HG02798 (cell line): ENCODE results near the gene CENPB.
A peak's percentile ranks its signal among the peaks of the same experiment; 100 is the strongest.

ENCODE experiments used
- ATAC-seq: cut with Tn5 transposase; IDR thresholded peaks from one replicate; pipeline ENCODE4 v1.9.1; 2021; ENCODE audit warnings: mild to moderate bottlenecking; ENCODE audit not compliant: unreplicated experiment, poor library complexity

The CENPB gene

GRCh38 chr20:3811467-3812258 is 25.1 kb upstream of the CENPB start:
- no peak for ATAC-seq

GRCh38 chr20:3808544-3808943 is 22.0 kb upstream of the CENPB start:
- ATAC-seq = no peak

DNA sequence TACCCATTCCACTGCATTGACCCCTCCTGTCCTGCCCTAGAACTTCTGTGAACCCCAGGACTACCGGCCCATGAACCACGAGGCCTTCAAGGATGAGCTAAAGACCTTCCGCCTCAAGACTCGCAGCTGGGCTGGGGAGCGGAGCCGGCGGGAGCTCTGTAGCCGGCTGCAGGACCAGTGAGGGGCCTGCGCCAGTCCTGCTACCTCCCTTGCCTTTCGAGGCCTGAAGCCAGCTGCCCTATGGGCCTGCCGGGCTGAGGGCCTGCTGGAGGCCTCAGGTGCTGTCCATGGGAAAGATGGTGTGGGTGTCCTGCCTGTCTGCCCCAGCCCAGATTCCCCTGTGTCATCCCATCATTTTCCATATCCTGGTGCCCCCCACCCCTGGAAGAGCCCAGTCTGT is 18.2 kb upstream of the CENPB start:
- ATAC-seq = no peak

GRCh38 chr20:3804254-3804751 is 17.8 kb upstream of the CENPB start:
- ATAC-seq = no peak

DNA sequence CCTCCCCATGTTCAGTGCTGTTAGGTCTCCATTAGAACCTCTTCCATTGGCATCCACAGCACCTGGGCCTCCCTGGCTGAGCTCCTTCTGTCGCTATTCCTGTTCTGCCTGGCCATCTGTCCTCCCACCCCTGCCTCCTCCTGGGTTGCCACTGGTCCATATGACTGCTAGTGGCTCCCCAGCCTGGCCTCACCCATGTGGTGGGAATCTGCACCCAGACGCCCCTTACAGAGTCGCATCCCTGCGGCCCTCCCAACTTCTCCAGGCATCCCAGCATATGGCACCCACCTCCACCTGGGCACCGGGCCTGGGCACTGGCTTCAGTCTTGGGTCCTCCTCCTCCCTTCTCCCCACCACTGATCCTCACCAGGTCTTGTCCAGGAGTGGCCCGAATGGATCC is 17.3 kb upstream of the CENPB start:
- no peak for ATAC-seq

- no peak for ATAC-seq
These were observed 16.7 kb upstream of the CENPB start for GRCh38 chr20:3803289-3803688.

- no peak for ATAC-seq
These were observed 16.1 kb upstream of the CENPB start for GRCh38 chr20:3802524-3803239.

GRCh38 chr20:3801846-3802245 is 15.3 kb upstream of the CENPB start:
- no peak for ATAC-seq

- no peak for ATAC-seq
These were observed 14.8 kb upstream of the CENPB start for GRCh38 chr20:3801299-3801698.

- ATAC-seq = no peak
These were observed 14.3 kb upstream of the CENPB start for GRCh38 chr20:3800878-3801260.

DNA sequence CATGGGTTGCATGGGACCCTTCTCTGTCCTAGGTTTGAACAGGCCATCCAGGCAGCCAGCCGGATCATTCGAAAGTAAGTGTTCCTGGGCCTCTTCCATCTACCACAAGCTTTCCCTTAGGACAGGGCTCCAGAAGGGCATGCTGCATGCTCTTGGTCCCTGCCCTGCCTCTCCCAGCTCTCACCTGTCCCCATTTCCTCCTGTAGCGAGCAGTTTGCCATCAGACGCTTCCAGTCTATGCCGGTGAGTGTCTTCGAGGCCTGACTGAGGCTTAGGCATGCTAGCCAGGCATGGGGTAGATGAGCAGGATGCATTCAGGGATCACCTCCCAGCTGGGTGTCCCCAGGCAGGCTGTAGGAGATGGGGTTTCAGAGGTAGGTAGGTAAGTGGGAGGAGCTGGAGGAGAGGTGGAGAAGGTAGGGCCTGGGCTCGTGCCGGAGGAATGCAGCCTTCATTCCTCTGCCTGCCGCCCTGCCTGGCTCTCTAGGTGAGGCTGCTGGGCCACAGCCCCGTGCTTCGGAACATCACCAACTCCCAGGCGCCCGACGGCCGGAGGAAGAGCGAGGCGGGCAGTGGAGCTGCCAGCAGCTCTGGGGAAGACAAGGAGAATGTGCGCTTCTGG is 13.8 kb upstream of the CENPB start:
- no peak for ATAC-seq

- ATAC-seq = no peak
These were observed 12.3 kb upstream of the CENPB start for GRCh38 chr20:3798908-3799248.

DNA sequence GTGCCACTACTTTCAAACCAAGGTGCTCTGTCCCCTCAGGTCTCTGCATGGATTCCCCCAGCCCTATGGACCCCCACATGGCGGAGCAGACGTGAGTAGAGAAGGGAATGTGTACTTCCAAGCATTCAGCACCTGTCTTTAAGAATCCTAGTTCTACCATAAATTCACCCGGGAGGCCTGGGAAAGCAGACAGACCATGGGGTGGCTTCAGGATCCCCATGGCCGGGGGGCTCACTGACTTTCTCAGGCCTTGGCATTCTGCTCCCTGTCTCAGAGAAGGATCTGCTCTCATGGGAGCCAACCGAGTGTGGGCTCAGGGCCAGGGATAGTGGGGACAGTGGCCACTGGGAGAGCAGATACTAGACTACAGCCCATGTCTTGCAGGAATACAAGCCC is 11.8 kb upstream of the CENPB start:
- ATAC-seq = no peak

GRCh38 chr20:3797592-3798372 is 11.2 kb upstream of the CENPB start:
- ATAC-seq = peak; percentile 20

DNA sequence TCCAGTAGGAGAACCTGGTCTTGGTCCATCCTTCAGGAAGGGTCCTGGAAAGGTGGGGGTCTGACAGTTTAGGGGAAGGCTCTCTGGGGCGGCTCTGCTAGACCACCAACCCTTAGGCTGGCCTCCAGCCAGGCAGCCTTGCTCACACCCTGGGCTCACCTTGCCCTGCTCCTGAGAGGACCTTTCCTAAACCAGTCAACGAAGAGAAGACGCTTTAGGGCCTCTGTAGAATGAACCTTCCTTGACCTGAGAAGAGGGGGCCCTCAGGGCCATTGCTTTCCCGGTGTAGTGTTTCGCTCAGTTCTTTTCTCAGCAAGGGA is 10.6 kb upstream of the CENPB start:
- ATAC-seq = no peak

DNA sequence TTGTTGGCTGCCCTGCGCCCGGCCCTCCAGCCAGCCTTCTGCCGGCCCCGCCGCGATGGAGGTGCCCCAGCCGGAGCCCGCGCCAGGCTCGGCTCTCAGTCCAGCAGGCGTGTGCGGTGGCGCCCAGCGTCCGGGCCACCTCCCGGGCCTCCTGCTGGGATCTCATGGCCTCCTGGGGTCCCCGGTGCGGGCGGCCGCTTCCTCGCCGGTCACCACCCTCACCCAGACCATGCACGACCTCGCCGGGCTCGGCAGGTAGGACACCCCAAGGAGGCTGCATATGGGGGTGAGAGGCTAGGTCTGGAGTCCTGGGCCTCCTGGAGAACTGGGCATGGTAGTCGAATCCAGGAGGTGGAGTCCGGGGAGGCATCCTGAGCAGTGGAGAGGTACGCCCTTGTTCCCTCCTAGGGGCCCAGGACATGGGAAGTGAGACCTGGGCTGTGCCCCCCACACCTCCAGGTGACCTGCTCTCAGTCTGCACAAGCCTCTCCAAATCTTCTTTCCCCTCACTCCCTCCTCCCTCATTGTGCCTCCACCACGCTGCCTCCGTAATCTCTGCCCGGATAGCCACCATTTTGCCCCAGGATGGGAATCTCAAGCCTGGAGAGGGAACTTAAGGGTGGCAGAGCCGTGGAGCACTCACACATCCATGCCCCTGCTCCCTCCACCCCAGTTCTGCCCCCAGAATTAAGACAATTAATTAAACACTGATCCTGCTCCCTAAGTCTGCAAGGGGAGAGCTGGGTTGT is 10.1 kb upstream of the CENPB start:
- peak; percentile 8 for ATAC-seq

DNA sequence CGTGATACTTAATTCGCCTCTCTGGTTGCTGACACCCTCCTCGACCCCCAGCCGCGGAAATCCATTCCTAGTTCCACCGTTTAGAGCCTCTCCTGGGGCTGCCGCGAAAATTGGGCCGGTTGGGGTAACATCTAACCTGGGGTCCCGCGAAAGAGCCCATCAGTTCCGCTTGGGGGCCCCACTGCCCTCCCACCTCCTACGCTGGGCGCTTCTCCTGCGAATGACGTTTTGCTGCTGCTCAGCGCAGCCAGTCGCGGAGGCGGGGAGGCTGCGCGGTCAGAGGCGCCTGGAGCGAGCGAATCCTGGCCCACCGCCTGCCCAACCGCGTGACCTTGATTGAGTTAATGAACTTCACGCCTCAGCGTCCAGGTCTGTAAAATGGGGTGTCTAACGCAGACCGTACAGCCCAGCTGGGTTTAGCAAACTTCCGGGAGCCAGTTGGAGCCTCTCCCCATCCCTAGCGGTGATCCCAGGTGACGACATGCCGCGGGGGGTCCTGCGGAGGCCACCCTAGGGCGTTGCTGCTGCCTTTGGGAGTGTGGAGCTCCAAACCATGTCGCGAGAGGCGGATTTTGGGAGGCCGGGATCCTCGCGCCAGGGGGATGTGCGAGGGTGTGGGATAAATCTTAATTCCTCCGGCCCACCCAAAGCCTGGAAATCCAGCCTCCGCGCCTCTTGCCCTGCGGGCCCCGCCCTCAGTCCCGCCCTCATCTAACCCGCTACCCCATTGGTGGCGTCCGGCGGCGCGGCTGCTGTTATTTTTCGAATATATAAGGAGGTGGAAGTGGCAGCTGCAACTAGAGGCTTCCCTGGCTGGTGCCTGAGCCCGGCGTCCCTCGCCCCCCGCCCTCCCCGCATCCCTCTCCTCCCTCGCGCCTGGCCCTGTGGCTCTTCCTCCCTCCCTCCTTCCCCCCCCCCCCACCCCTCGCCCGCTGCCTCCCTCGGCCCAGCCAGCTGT is 9.2 kb upstream of the CENPB start, which contains the start of gene CDC25B:
CDC25B (plus strand) TSS at position 800 of the 958 bp plus-strand sequence. CDS start 222 bp downstream, outside the sequence.
- ATAC-seq = peak; percentile 69

DNA sequence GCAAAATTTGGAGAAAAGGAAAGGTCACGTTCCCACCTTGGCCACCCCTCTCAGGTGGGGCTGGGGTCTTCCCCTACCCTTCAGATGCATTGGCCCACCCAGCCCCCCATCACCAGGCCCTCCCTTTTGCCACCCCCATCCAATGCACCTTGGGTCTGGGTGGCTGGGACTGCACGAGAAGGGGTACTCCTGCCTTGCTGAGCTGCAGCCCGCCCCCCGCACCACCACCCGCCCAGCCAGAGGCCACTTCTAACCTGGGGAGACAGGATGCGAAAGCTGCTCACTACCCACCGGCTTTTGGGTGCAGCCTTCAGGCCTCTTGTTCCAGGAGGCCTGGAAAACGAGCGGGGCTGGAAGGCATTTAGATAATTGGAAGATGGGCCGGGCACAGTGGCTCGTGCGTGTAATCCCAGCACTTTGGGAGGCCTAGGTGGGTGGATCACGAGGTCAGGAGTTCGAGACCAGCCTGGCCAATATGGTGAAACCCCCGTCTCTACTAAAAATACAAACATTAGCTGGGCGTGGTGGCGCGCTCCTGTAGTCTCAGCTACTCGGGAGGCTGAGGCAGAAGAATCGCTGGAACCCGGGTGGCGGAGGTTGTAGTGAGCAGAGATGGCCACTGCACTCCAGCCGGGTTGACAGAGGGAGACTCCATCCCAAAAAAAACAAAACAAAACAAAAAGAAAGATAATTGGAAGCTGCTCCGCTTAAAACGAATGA is 8.3 kb upstream of the CENPB start:
- no peak for ATAC-seq
